HG03135 (cell line): ENCODE measurements around the gene CDK14.
"Not testable (repeated sequence)": the region's sequence is repeated elsewhere in the genome, so short reads cannot be mapped to it uniquely, and the experiment has no call there.

Experiments
- ATAC-seq: cut with Tn5 transposase; IDR thresholded peaks from one replicate; pipeline ENCODE4 v1.9.1; 2021; ENCODE audit warnings: mild to moderate bottlenecking, moderate library complexity; ENCODE audit not compliant: unreplicated experiment

Gene CDK14

DNA sequence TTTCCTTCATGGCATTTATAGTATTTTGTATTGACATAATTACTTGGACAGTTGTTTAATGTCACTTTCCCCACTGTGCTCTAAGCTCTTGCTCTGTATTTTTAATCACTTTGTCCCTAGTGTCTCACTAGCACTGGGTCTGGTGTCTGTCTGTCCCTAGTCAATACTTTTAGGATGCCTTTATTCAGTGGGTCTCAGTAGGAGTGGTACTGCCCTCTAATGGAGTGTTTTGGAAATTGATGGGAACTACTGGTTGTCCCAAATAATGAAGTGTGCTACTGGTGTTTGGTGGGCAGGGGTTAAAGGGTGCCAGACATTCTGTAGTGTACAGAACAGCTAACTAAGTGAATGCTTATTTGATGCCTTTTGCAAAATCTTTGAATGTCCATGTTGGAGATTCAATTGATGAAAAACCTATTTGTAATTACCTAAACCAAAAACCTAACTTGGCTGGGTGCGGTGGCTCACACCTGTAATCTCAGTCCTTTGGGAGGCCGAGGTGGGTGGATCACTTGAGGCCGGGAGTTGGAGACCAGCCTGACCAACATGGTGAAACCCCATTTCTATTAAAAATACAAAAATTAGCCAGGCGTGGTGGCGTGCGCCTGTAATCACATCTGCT is 33.3 kb downstream of the CDK14 start:
- no peak for ATAC-seq

- no peak for ATAC-seq
These were observed 35.4 kb downstream of the CDK14 start for GRCh38 chr7:90631502-90631901.

- ATAC-seq: not testable (repeated sequence)
These were observed 43.6 kb downstream of the CDK14 start for GRCh38 chr7:90639683-90640082.

DNA sequence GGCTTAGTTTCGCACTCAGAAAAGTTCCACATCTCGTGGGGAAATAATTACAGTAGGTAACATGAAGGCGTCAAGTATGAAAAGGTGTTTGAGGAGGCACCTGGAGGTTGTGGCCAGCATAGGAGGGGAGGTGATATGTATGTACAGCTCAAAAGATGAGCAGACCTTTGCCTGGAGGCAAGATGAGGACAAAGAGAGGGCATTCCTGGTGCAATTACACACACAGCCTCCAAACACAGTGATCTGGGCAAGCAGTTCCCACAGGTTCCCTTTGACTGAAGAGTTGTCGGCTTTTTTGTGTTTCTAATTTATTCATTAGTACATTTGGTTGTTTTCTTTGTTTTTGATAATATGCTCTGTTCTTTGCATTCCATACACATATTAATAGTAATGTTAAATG is 46.9 kb downstream of the CDK14 start:
- ATAC-seq: no peak

DNA sequence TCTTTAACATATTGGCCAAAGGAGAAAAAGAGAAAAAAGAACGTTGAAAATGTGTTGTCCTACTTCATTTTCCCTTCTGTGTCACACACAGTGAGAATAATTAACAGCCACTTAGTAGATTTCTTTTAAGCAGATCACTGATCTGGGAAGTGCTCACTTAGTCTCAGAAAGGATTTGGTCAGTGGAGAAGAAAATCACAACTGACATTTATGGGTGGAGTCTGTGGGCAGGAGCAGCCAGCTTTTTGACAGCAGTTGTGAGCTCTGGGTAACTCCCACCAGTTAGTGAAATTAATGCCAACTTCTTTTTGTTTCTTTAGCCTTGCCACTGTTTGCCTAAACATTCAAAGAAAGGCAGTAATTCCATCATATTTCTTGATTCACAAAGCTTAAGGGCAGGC is 49.7 kb downstream of the CDK14 start:
- no peak for ATAC-seq

- ATAC-seq: no peak
These were observed 52.0 kb downstream of the CDK14 start for GRCh38 chr7:90648107-90648506.

DNA sequence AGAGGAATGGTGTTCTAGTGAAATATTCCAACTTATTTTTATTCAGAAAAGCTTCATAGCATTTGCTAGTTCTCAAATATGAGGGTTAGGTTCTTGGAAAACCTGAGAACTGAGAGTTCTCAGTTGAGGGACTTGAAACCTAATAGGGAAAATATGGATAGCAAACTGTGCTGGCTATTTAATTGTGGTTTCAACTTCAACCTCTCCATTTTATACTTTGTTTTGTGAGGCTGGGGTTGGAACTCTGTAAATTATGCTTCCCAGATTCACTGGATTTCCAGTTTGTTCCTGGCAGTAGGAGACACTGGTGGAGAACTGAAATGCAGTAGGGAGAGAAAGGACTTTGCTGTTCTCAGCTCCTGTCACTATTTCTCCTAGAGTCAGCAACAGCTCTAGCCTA is 52.7 kb downstream of the CDK14 start:
- no peak for ATAC-seq

DNA sequence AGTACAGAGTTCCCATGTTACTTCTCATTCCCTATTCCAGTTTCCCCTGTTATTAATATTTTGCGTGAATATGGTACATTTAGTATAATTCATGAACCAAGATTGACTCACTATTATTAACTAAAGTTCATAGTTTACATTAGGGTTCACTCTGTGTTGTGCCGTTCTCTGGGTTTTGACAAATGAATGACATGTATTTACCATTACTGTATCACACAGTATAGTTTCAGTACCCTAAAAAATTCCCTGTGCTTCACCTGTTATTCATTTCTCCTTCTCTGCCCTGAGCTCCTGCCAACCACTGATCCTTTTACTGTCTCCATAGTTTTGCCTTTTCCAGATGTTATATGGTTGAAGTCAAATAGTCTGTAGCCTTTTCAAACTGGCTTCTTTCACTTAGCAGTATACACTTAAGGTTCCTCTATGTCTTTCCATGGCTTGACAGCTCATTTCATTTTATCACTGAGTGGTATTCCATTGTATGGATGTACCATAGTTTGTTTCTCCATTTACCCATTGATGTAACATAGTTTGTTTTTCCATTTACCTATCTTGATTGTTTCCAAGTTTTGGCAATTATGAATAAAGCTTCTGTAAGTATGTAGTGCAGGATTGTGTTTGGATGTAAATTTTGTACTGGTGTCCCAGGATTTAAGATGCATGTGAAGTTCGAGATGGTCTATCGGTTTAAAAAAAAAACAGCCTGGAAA is 58.8 kb downstream of the CDK14 start:
- no peak for ATAC-seq

- peak; percentile 62 for ATAC-seq
These were observed 59.4 kb downstream of the CDK14 start for GRCh38 chr7:90655566-90655965.

DNA sequence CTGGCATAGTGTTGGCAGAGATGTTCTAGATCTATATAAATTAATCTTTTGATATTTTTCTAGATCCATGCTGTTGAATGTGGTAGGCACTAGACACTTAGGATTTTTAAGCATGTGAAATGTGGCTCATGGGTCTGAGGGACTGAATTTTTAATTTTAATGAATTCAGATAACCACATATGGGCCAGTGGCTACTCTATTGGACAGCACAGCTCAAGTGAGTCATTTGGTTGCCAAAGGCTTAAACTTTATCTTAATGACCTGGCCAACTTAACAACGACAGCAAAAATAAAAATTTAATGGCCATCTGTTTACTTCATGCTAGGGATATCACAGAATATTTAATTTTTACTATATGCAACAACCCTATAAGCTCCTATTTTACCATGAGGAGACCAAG is 61.4 kb downstream of the CDK14 start:
- ATAC-seq: no peak

GRCh38 chr7:90660100-90660499 is 64.0 kb downstream of the CDK14 start:
- ATAC-seq: no peak

DNA sequence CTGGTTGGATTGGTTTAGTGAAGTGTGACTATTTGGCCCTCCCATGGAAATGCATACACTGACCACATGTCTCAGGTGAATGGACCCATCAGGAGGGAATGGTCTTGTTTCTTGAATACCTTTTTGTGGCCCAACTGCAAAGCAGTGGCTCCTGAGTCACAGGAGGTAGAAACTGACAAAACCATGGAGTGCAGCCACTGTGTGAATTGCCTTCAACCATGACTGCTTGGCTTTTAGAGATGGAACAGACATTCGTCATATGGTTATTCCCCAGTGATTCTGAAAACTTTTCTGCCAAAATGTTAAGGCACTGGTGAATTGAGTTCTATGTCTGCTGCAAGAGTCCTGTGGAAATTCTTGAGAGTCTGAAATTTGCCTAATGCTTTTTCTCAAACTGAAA is 64.7 kb downstream of the CDK14 start:
- ATAC-seq: peak; percentile 44

GRCh38 chr7:90661290-90662151 is 65.4 kb downstream of the CDK14 start:
- ATAC-seq: no peak

GRCh38 chr7:90663176-90663575 is 67.1 kb downstream of the CDK14 start:
- ATAC-seq: no peak

- no peak for ATAC-seq
These were observed 70.1 kb downstream of the CDK14 start for GRCh38 chr7:90666186-90666585.

GRCh38 chr7:90668992-90669391 is 72.9 kb downstream of the CDK14 start:
- no peak for ATAC-seq

- no peak for ATAC-seq
These were observed 73.4 kb downstream of the CDK14 start for GRCh38 chr7:90669492-90669891.

- no peak for ATAC-seq
These were observed 75.5 kb downstream of the CDK14 start for GRCh38 chr7:90671571-90671970.

DNA sequence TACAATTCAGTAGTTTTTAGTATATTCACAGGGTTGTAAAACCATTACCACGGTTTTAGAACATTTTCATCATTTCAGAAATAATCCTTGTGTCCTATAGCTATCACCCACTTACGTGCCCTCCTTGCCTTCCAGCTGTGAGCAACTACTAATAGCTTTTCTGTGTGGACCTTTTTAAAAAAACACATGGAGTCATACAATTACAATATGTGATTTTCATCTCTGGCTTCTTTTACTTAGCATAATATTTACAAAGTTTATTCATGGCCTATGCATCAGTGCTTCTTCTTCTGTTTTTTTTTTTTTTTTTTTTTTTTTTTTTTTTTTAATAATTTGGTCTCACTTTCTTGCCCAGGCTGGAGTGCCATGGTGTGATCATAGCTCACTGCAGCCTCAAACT is 76.1 kb downstream of the CDK14 start:
- no peak for ATAC-seq

GRCh38 chr7:90674625-90675024 is 78.5 kb downstream of the CDK14 start:
- no peak for ATAC-seq

GRCh38 chr7:90675982-90676381 is 79.9 kb downstream of the CDK14 start:
- no peak for ATAC-seq
